ENCODE measurements around the gene GGA3. TPM values are rescaled to one million over a fixed set of nuclear protein-coding genes. Genes with fewer than 3 reads are reported as not detected.

Gene GGA3
- total and polyA plus RNA-seq, 4 donors: 4.6 to 17.3 (median 9.2) TPM

- TF ChIP-seq CTCF (IDR thresholded peaks at IDR 0.05; ENCODE audit: low read depth, low read length, missing input control): no peak
- peak; percentile 98 for TF ChIP-seq SP1 (IDR thresholded peaks at IDR 0.05)
- TF ChIP-seq, protein P1, sequence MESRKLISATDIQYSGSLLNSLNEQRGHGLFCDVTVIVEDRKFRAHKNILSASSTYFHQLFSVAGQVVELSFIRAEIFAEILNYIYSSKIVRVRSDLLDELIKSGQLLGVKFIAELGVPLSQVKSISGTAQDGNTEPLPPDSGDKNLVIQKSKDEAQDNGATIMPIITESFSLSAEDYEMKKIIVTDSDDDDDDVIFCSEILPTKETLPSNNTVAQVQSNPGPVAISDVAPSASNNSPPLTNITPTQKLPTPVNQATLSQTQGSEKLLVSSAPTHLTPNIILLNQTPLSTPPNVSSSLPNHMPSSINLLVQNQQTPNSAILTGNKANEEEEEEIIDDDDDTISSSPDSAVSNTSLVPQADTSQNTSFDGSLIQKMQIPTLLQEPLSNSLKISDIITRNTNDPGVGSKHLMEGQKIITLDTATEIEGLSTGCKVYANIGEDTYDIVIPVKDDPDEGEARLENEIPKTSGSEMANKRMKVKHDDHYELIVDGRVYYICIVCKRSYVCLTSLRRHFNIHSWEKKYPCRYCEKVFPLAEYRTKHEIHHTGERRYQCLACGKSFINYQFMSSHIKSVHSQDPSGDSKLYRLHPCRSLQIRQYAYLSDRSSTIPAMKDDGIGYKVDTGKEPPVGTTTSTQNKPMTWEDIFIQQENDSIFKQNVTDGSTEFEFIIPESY (IDR thresholded peaks at IDR 0.05): no peak
- no peak for TF ChIP-seq TAF1 (conservative IDR thresholded peaks at IDR 0.05)
Measured at GRCh38 chr17:75308732-75309629, 47.6 kb upstream of the GGA3 start (continued).

GRCh38 chr17:75307957-75308731 is 46.7 kb upstream of the GGA3 start:
- 72% methylated on average over 13 of the region's 13 CpGs for WGBS
- TF ChIP-seq EGR1 (IDR thresholded peaks at IDR 0.05; ENCODE audit: low read depth in 2 of 2) (no peak), GABPA (IDR thresholded peaks at IDR 0.05 in 1 of 2, conservative IDR thresholded peaks at IDR 0.05 in 1 of 2) (no peak), HNF4A (conservative IDR thresholded peaks at IDR 0.05) (no peak), JUND (IDR thresholded peaks at IDR 0.05) (no peak), YY1 (IDR thresholded peaks at IDR 0.05) (no peak), RAD21 (IDR thresholded peaks at IDR 0.05) (no peak), FOXA2 (IDR thresholded peaks at IDR 0.05) (no peak), TAF1 (conservative IDR thresholded peaks at IDR 0.05) (no peak), ATF3 (IDR thresholded peaks at IDR 0.05) (no peak), CTCF (IDR thresholded peaks at IDR 0.05; ENCODE audit: low read depth, low read length, missing input control) (no peak)
- TF ChIP-seq, protein P1 (IDR thresholded peaks at IDR 0.05): no peak
- TF ChIP-seq, protein P2, sequence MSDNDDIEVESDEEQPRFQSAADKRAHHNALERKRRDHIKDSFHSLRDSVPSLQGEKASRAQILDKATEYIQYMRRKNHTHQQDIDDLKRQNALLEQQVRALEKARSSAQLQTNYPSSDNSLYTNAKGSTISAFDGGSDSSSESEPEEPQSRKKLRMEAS (IDR thresholded peaks at IDR 0.05): no peak
- TF ChIP-seq, protein P3, sequence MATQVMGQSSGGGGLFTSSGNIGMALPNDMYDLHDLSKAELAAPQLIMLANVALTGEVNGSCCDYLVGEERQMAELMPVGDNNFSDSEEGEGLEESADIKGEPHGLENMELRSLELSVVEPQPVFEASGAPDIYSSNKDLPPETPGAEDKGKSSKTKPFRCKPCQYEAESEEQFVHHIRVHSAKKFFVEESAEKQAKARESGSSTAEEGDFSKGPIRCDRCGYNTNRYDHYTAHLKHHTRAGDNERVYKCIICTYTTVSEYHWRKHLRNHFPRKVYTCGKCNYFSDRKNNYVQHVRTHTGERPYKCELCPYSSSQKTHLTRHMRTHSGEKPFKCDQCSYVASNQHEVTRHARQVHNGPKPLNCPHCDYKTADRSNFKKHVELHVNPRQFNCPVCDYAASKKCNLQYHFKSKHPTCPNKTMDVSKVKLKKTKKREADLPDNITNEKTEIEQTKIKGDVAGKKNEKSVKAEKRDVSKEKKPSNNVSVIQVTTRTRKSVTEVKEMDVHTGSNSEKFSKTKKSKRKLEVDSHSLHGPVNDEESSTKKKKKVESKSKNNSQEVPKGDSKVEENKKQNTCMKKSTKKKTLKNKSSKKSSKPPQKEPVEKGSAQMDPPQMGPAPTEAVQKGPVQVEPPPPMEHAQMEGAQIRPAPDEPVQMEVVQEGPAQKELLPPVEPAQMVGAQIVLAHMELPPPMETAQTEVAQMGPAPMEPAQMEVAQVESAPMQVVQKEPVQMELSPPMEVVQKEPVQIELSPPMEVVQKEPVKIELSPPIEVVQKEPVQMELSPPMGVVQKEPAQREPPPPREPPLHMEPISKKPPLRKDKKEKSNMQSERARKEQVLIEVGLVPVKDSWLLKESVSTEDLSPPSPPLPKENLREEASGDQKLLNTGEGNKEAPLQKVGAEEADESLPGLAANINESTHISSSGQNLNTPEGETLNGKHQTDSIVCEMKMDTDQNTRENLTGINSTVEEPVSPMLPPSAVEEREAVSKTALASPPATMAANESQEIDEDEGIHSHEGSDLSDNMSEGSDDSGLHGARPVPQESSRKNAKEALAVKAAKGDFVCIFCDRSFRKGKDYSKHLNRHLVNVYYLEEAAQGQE (IDR thresholded peaks at IDR 0.05): no peak
- Histone ChIP-seq H3K4me3 (ENCODE audit: low read depth in 1 of 3, low read length in 3 of 3) (no peak overlapping the region), H3K36me3 (ENCODE audit: control insufficient read depth in 4 of 4, insufficient read depth in 3 of 4, low read depth in 1 of 4, low read length in 3 of 4) (no peaks in the 10 kb centered on the region), H3K4me1 (ENCODE audit: control insufficient read depth in 4 of 4, insufficient read depth in 4 of 4, low read length in 3 of 4) (peaks cover 3 to 20% (median 17%) of the 10 kb centered on the region in 4 donors), H3K27ac (ENCODE audit: low read depth in 1 of 2, low read length in 2 of 2) (peak overlapping the region; percentile 42 to 77), H3K9ac (ENCODE audit: low read depth in 1 of 2, low read length in 2 of 2) (no peak overlapping the region), H3K27me3 (ENCODE audit: control insufficient read depth in 4 of 4, insufficient read depth in 4 of 4, low read length in 3 of 4) (no peaks in the 10 kb centered on the region), H3K9me3 (ENCODE audit: control insufficient read depth in 4 of 4, low read length in 3 of 4) (no peaks in the 10 kb centered on the region)
- no peak for DNase-seq (ENCODE audit: low spot score)

All from liver (tissue), 9 donors.